K562 (cell line): ENCODE measurements around the gene NDUFAF5. TPM values are rescaled to one million over a fixed set of nuclear protein-coding genes. Genes with fewer than 3 reads are reported as not detected.

ENCODE experiments used
- ATAC-seq: fragments of 200-7000 bp; cut with Tn5 transposase; 3 replicates; pipeline ENCODE4 v1.9.1; 2020; ENCODE audit warnings: moderate library complexity
- BruUV-seq: library from RNA; stranded (reverse); fragments of 400-500 nt; replicated peaks from 2 replicates; lab custom pipeline; 2021; lab: Mats Ljungman, UMichigan
- CTCF ChIA-PET: fragments of 300-600 bp; formaldehyde crosslinking; extraction: SDS; loops from one replicate; lab custom pipeline; 2021; ENCODE audit warnings: low intra/inter-chr PET ratio; lab: Yijun Ruan, JAX
- POLR2A ChIA-PET: fragments of 300-600, 350-650 bp; sonication (Branson Sonifier 250); formaldehyde crosslinking; extraction: SDS; loops from one replicate; lab custom pipeline; 2021; ENCODE audit warnings: antibody characterized with exemption, inconsistent platforms; lab: Yijun Ruan, JAX
- DNase-seq, 4 experiments: peaks; one replicate each; pipeline versions ENCODE4 v3.0.0 to v3.0.0-alpha.2; 2011 to 2018; ENCODE audit warnings: low spot score in 3 of 4, mixed read lengths in 3 of 4; ENCODE audit errors: extremely low read depth in 1 of 4
- FAIRE-seq: peaks from 2 replicates; lab custom pipeline; 2011; peaks lifted over from hg19 to GRCh38; lab: Jason Lieb, UNC
- H2AFZ ChIP-seq: 2 replicates; pipeline ENCODE4 v1.6.0; 2011; ENCODE audit warnings: low read depth, low read length, control low read depth, inconsistent platforms
- H3K27ac ChIP-seq: fragments of 200-600 bp; 3 replicates; pipeline ENCODE4 v1.8.0; 2011; ENCODE audit warnings: low read depth, mild to moderate bottlenecking, control low read depth, inconsistent platforms, low read length, moderate library complexity, mixed read lengths; ENCODE audit errors: extremely low read depth
- H3K27me3 ChIP-seq, 2 experiments: fragments of 300-600 bp in 1 of 2; 2 replicates in 1 of 2; 3 replicates in 1 of 2; pipeline versions ENCODE4 v1.6.0 to v1.8.0; 2011; ENCODE audit warnings: inconsistent platforms in 2 of 2, low read length in 2 of 2, mild to moderate bottlenecking in 1 of 2, mixed read lengths in 1 of 2, moderate library complexity in 1 of 2; ENCODE audit not compliant: control insufficient read depth in 2 of 2, insufficient read depth in 2 of 2
- H3K36me3 ChIP-seq: fragments of 300-600 bp; 3 replicates; pipeline ENCODE4 v1.8.0; 2011; ENCODE audit warnings: mild to moderate bottlenecking, low read length, inconsistent platforms; ENCODE audit not compliant: control insufficient read depth, insufficient read depth
- H3K4me1 ChIP-seq, 2 experiments: fragments of 200-600 bp in 1 of 2; replicated peaks in 1 of 2; 2 replicates in 1 of 2; 3 replicates in 1 of 2; pipeline versions ENCODE4 v1.5.1 to v1.8.0; 2011; ENCODE audit warnings: inconsistent platforms in 2 of 2, low read length in 2 of 2, mild to moderate bottlenecking in 1 of 2, mixed read lengths in 1 of 2, moderate library complexity in 1 of 2; ENCODE audit not compliant: control insufficient read depth in 2 of 2, insufficient read depth in 2 of 2
- H3K4me2 ChIP-seq: 2 replicates; pipeline ENCODE4 v1.6.1; 2011; ENCODE audit warnings: low read length, control low read depth, inconsistent platforms, mixed read lengths; ENCODE audit not compliant: insufficient read depth
- H3K4me3 ChIP-seq: fragments of 200-600 bp; sonication (generic), shearing (Covaris generic); 2 replicates; pipeline ENCODE4 v1.5.1; 2016; ENCODE audit warnings: control low read depth, inconsistent platforms
- H3K79me2 ChIP-seq: fragments of 200-600 bp; 3 replicates; pipeline ENCODE4 v1.8.0; 2011; ENCODE audit warnings: low read length, inconsistent platforms; ENCODE audit not compliant: control insufficient read depth, insufficient read depth
- H3K9ac ChIP-seq, 2 experiments: 2 replicates each; pipeline versions ENCODE4 v1.6.0 to v1.6.1; 2011; ENCODE audit warnings: low read depth in 2 of 2, low read length in 2 of 2, control low read depth in 1 of 2, inconsistent platforms in 1 of 2, mild to moderate bottlenecking in 1 of 2, mixed read lengths in 1 of 2; ENCODE audit not compliant: insufficient read depth in 1 of 2
- H3K9me1 ChIP-seq: one replicate; pipeline ENCODE4 v1.6.0; 2011; ENCODE audit warnings: inconsistent platforms, mild to moderate bottlenecking, low read length, moderate library complexity; ENCODE audit not compliant: control insufficient read depth, insufficient read depth
- H3K9me3 ChIP-seq: replicated peaks from 2 replicates; pipeline ENCODE4 v1.5.1; 2011; ENCODE audit warnings: low read depth, low read length, inconsistent platforms; ENCODE audit not compliant: control insufficient read depth, insufficient read depth
- H4K20me1 ChIP-seq: replicated peaks from 2 replicates; pipeline ENCODE4 v1.6.1; 2011; ENCODE audit warnings: low read length, inconsistent platforms, mixed read lengths; ENCODE audit not compliant: control insufficient read depth, insufficient read depth
- BCL6 ChIP-seq: fragments of 250-450 bp; sonication (Bioruptor Pico); IDR thresholded peaks from 2 replicates; pipeline ENCODE4 v1.4.0; 2020
- CTBP1 ChIP-seq: fragments of 450-650 bp; IDR thresholded peaks from 2 replicates; pipeline ENCODE4 v1.6.1; 2016; ENCODE audit warnings: borderline replicate concordance
- KDM5B ChIP-seq: fragments of 200-600 bp; sonication (generic); IDR thresholded peaks from 2 replicates; pipeline ENCODE4 v1.6.1; 2012; ENCODE audit warnings: low read depth, mild to moderate bottlenecking, moderate library complexity, low read length, control low read depth, inconsistent platforms; ENCODE audit not compliant: insufficient replicate concordance
- POLR2B ChIP-seq: fragments of 450-650 bp; IDR thresholded peaks from 2 replicates; pipeline ENCODE4 v1.6.1; 2018; ENCODE audit warnings: low read depth; ENCODE audit not compliant: partially characterized antibody
- RB1 ChIP-seq: fragments of 450-650 bp; IDR thresholded peaks from 2 replicates; pipeline ENCODE4 v1.6.1; 2017; ENCODE audit warnings: low read depth, mild to moderate bottlenecking
- SIX5 ChIP-seq, 2 experiments: IDR thresholded peaks; 2 replicates each; pipeline ENCODE4 v1.6.1; 2011; ENCODE audit warnings: low read length in 2 of 2, borderline replicate concordance in 1 of 2, low read depth in 1 of 2, mild to moderate bottlenecking in 1 of 2, moderate library complexity in 1 of 2; ENCODE audit not compliant: insufficient read depth in 1 of 2
- ZKSCAN8 ChIP-seq: fragments of 200-800 bp; sonication (Bioruptor generic); IDR thresholded peaks from 2 replicates; pipeline ENCODE4 v1.6.1; 2016; ENCODE audit warnings: missing genetic modification characterization, missing compliant biosample characterization
- ZNF23 ChIP-seq: fragments of 250-450 bp; sonication (Bioruptor Pico); IDR thresholded peaks from 2 replicates; pipeline ENCODE4 v1.4.0; 2020; ENCODE audit warnings: mild to moderate bottlenecking
- ZNF444 ChIP-seq: fragments of 250-450 bp; sonication (Bioruptor Pico); IDR thresholded peaks from 2 replicates; pipeline ENCODE4 v1.4.0; 2020; ENCODE audit warnings: mild to moderate bottlenecking, moderate library complexity
- ZNF764 ChIP-seq: fragments of 250-450 bp; sonication (Bioruptor Pico); IDR thresholded peaks from 2 replicates; pipeline ENCODE4 v1.4.0; 2020; ENCODE audit warnings: low read depth, mild to moderate bottlenecking, moderate library complexity
- ZZZ3 ChIP-seq: fragments of 450-650 bp; IDR thresholded peaks from 2 replicates; pipeline ENCODE4 v1.6.1; 2016; ENCODE audit warnings: antibody characterized with exemption, mild to moderate bottlenecking, moderate library complexity
- WGBS: fragments of 100-300 bp; shearing (Covaris generic); methylation state at CpG from one replicate; pipeline ENCODE4 v1.1.6; 2016; ENCODE audit warnings: low coverage, mixed read lengths; ENCODE audit not compliant: insufficient coverage; ENCODE audit errors: missing lambda C conversion rate; 5-methylcytosine and 5-hydroxymethylcytosine counted together
- in situ Hi-C: fragments of 300-500 bp; cut with MboI; formaldehyde crosslinking; loops from 4 replicates; pipeline ENCODE4 v1.15.0; 2018; ENCODE audit warnings: inconsistent platforms, mixed read lengths
- intact Hi-C: fragments of 100-400 bp; cut with micrococcal nuclease; formaldehyde crosslinking; loops from 2 replicates; pipeline ENCODE4 v1.14.2; 2022
- polyA plus RNA-seq, 8 experiments: library from polyadenylated mRNA; depleted of rRNA in 4 of 8; stranded (reverse) in 5 of 8; unstranded in 3 of 8; fragments of >200 nt; fragmentation: Nextera tagmentation in 2 of 8; fragmentation: Illumina TruSeq in 1 of 8; extraction: Ambion mirVana in 2 of 8; extraction: Trizol in 1 of 8; gene quantifications; 2 replicates each; pipeline versions ENCODE4 v1.2.1 to v1.2.3, GENCODE V29; 2011 to 2014; ENCODE audit warnings: inconsistent platforms in 1 of 8, missing spikeins in 1 of 8
- total RNA-seq, 7 experiments: library from RNA; depleted of rRNA in 6 of 7; stranded (reverse); fragments of >200 nt in 6 of 7; fragmentation: Illumina TruSeq in 2 of 7; extraction: Trizol in 2 of 7; gene quantifications; 2 replicates each; pipeline versions ENCODE4 v1.2.1 to v1.2.3, GENCODE V29; 2011 to 2021; ENCODE audit warnings: low replicate concordance in 1 of 7
- TF ChIP-seq, protein P1 (sequence below), 2 experiments: fragments of 450-650 bp; IDR thresholded peaks; 2 replicates each; pipeline ENCODE4 v1.6.1; 2018; ENCODE audit warnings: mild to moderate bottlenecking in 2 of 2, low read depth in 1 of 2; ENCODE audit not compliant: partially characterized antibody in 2 of 2
- TF ChIP-seq, protein P2 (sequence below): sonication (generic); formaldehyde crosslinking; IDR thresholded peaks from 2 replicates; pipeline ENCODE4 v1.5.0; 2020; ENCODE audit warnings: missing genetic modification reagents
- TF ChIP-seq, protein P3 (sequence below): sonication (generic); formaldehyde crosslinking; IDR thresholded peaks from 2 replicates; pipeline ENCODE4 v1.8.1; 2022; ENCODE audit warnings: missing genetic modification reagents

NDUFAF5 gene
- total and polyA plus RNA-seq, 9 of the 15 experiments (the other 6 are each of a cell fraction or from before 2014, with no cell fraction given), result 17.2 to 33.1 (median 27.3) TPM

DNA sequence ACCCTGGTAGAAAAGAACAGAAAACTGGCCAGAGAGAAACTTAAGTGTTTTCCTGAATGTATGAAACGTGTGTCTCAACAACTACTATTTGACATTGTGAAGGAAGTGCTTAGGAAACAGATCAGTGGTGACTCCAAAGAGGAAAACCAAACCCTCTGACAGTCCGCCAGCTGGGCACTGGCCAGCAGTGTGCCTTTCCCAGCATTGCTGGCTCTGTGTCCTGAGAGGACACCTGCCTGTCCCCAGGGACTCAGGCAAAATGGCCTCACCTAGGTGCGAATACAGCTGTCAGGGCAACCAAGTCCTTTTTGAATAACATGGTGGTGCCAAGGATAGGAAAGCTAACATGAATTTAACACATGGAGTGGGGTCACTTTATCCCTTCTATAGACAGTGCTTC lies 72.5 kb downstream of the NDUFAF5 start (continued):
- TF ChIP-seq, protein P1, sequence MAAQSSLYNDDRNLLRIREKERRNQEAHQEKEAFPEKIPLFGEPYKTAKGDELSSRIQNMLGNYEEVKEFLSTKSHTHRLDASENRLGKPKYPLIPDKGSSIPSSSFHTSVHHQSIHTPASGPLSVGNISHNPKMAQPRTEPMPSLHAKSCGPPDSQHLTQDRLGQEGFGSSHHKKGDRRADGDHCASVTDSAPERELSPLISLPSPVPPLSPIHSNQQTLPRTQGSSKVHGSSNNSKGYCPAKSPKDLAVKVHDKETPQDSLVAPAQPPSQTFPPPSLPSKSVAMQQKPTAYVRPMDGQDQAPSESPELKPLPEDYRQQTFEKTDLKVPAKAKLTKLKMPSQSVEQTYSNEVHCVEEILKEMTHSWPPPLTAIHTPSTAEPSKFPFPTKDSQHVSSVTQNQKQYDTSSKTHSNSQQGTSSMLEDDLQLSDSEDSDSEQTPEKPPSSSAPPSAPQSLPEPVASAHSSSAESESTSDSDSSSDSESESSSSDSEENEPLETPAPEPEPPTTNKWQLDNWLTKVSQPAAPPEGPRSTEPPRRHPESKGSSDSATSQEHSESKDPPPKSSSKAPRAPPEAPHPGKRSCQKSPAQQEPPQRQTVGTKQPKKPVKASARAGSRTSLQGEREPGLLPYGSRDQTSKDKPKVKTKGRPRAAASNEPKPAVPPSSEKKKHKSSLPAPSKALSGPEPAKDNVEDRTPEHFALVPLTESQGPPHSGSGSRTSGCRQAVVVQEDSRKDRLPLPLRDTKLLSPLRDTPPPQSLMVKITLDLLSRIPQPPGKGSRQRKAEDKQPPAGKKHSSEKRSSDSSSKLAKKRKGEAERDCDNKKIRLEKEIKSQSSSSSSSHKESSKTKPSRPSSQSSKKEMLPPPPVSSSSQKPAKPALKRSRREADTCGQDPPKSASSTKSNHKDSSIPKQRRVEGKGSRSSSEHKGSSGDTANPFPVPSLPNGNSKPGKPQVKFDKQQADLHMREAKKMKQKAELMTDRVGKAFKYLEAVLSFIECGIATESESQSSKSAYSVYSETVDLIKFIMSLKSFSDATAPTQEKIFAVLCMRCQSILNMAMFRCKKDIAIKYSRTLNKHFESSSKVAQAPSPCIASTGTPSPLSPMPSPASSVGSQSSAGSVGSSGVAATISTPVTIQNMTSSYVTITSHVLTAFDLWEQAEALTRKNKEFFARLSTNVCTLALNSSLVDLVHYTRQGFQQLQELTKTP (IDR thresholded peaks at IDR 0.05; ENCODE audit: low read depth in 1 of 2, partially characterized antibody in 2 of 2), result no peak
- TF ChIP-seq POLR2B (no peak), KDM5B (no peak), ZNF444 (CRISPR knock-in tag) (no peak), RB1 (no peak)

DNA sequence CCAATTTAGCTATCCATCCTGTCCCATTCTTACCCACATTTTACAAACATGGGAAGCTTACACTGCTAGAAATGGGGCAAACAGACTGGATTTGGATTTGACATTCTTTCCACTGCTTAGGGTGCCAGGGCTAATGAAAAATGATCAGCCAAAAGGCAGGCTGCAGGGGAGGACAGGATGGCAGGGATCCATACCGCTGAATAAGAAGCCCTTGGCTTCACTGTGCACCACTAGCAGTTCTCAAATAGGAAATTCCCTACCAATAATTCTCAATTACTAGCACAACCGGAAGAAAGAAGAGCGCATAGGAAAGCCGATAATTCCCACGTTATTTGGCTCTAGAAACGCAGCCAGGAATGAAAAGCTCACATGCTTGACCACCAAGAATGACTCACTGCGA lies 73.1 kb downstream of the NDUFAF5 start:
- no peak for FAIRE-seq
- no peak overlapping the region for H3K4me3 ChIP-seq
- H3K27ac ChIP-seq, result no peak overlapping the region
- H3K4me2 ChIP-seq, result no peak overlapping the region
- no peak for ATAC-seq
- H3K27me3 ChIP-seq, result peaks cover 0 to 4% of the 10 kb centered on the region in 2 experiments; a peak in 1 of 5 replicates
- no TSS peak for BruUV-seq
- H3K9me3 ChIP-seq, result no peaks in the 10 kb centered on the region
- ChIA-PET POLR2A (no interaction called here), CTCF (no interaction called here)
- DNase-seq, result no peak
- H3K9ac ChIP-seq, result no peak overlapping the region
- no peak overlapping the region for H2AFZ ChIP-seq
- H4K20me1 ChIP-seq, result no peaks in the 10 kb centered on the region
- no peaks in the 10 kb centered on the region for H3K9me1 ChIP-seq
- no peaks in the 10 kb centered on the region for H3K79me2 ChIP-seq
- intact Hi-C loops (no loop called here), in situ Hi-C loops (no loop called here)
- H3K4me1 ChIP-seq, result no peaks in the 10 kb centered on the region
- WGBS, result 0% methylated on average over 6 of the region's 7 CpGs
- H3K36me3 ChIP-seq, result no peaks in the 10 kb centered on the region
- no peak for TF ChIP-seq ZNF23 (CRISPR knock-in tag)
- TF ChIP-seq ZKSCAN8 (CRISPR knock-in tag), result no peak
- TF ChIP-seq CTBP1, result no peak
- TF ChIP-seq ZZZ3, result no peak
- TF ChIP-seq, protein P2, sequence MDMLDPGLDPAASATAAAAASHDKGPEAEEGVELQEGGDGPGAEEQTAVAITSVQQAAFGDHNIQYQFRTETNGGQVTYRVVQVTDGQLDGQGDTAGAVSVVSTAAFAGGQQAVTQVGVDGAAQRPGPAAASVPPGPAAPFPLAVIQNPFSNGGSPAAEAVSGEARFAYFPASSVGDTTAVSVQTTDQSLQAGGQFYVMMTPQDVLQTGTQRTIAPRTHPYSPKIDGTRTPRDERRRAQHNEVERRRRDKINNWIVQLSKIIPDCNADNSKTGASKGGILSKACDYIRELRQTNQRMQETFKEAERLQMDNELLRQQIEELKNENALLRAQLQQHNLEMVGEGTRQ (CRISPR knock-in tag), result no peak
- no peak for TF ChIP-seq ZNF764 (CRISPR knock-in tag)
- TF ChIP-seq, protein P3, sequence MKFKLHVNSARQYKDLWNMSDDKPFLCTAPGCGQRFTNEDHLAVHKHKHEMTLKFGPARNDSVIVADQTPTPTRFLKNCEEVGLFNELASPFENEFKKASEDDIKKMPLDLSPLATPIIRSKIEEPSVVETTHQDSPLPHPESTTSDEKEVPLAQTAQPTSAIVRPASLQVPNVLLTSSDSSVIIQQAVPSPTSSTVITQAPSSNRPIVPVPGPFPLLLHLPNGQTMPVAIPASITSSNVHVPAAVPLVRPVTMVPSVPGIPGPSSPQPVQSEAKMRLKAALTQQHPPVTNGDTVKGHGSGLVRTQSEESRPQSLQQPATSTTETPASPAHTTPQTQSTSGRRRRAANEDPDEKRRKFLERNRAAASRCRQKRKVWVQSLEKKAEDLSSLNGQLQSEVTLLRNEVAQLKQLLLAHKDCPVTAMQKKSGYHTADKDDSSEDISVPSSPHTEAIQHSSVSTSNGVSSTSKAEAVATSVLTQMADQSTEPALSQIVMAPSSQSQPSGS (CRISPR knock-in tag), result no peak
- no peak for TF ChIP-seq SIX5 (IDR thresholded peaks at IDR 0.05; ENCODE audit: borderline replicate concordance in 1 of 2, insufficient read depth in 1 of 2, low read depth in 1 of 2, low read length in 2 of 2)
- TF ChIP-seq BCL6 (CRISPR knock-in tag), result no peak
